Measurements from ENCODE around the gene PRELID3B. TPM values are rescaled to one million over a fixed set of nuclear protein-coding genes. Genes with fewer than 3 reads are reported as not detected.

PRELID3B gene
- total RNA-seq, result 10 to 100 TPM; 82.8 to 89.0 TPM

DNA sequence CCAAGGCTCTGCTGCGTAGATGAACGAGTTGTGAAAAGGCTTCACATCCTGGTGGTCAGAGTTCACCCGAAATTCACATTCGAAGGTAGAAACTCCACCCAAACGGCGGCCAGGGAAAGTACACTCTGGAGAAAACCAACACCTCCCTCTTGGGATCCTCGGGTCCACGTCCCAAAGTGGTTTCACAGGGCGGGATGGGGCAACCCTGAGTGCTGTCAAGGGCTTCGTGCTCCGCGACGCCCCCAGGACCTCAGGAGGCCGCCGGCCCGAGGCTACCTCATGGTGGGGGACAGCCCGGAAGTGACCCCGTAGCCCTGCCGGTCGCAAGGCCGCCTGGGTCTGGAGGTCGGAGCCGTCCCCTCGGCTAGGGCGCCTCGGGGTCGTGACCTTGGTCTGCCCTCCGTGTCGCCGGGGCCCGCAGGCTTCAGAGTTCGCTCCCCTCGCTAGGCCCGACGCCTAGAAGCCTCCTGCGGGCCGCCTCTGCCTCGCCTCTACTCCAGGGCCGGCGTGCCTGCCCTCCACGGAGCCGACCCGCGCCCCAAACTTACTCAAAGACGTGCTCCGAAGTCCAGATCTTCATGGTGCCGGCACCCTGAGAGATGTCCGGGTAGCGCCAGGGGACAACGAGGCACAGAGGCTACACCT, at the start of gene PRELID3B:
PRELID3B (minus strand) TSS at position 636 of the 645 bp plus-strand sequence; CDS start at position 580, 56 bp downstream.
- ATAC-seq (peak; percentile 64 to 66), DNase-seq (ENCODE audit: low spot score) (peak; percentile 67)
- Mint-ChIP-seq H3K27me3 (no peaks in the 10 kb centered on the region), H3K4me3 (peak within 1 kb of the TSS; percentile 86), H3K36me3 (peaks cover 15% of the 10 kb centered on the region), H3K27ac (peak within 1 kb of the TSS; percentile 60 to 79), H3K9me3 (no peaks in the 10 kb centered on the region), H3K4me1 (ENCODE audit: low read depth in 2 of 2) (peaks cover 33 to 43% of the 10 kb centered on the region in 2 donors)

- Mint-ChIP-seq H3K36me3 (no peaks in the 10 kb centered on the region), H3K27me3 (peaks cover 7 to 13% of the 10 kb centered on the region in 2 donors), H3K4me3 (no peak overlapping the region), H3K27ac (no peak overlapping the region), H3K4me1 (ENCODE audit: low read depth in 2 of 2) (no peaks in the 10 kb centered on the region), H3K9me3 (no peaks in the 10 kb centered on the region)
- DNase-seq (ENCODE audit: low spot score) (peak; percentile 79), ATAC-seq (peak; percentile 68 to 69)
Observed at GRCh38 chr20:59087829-59088433, 45.3 kb upstream of the PRELID3B start.

GRCh38 chr20:59086923-59087322, 44.3 kb upstream of the PRELID3B start:
- no peaks in the 10 kb centered on the region for H3K4me1 Mint-ChIP-seq (ENCODE audit: low read depth in 2 of 2)
- DNase-seq (ENCODE audit: low spot score) (no peak), ATAC-seq (no peak)
- H3K27me3 Mint-ChIP-seq, result peaks cover 7 to 14% of the 10 kb centered on the region in 2 donors
- no peaks in the 10 kb centered on the region for H3K9me3 Mint-ChIP-seq
- no peaks in the 10 kb centered on the region for H3K36me3 Mint-ChIP-seq
- H3K27ac Mint-ChIP-seq, result no peak overlapping the region
- no peak overlapping the region for H3K4me3 Mint-ChIP-seq

DNA sequence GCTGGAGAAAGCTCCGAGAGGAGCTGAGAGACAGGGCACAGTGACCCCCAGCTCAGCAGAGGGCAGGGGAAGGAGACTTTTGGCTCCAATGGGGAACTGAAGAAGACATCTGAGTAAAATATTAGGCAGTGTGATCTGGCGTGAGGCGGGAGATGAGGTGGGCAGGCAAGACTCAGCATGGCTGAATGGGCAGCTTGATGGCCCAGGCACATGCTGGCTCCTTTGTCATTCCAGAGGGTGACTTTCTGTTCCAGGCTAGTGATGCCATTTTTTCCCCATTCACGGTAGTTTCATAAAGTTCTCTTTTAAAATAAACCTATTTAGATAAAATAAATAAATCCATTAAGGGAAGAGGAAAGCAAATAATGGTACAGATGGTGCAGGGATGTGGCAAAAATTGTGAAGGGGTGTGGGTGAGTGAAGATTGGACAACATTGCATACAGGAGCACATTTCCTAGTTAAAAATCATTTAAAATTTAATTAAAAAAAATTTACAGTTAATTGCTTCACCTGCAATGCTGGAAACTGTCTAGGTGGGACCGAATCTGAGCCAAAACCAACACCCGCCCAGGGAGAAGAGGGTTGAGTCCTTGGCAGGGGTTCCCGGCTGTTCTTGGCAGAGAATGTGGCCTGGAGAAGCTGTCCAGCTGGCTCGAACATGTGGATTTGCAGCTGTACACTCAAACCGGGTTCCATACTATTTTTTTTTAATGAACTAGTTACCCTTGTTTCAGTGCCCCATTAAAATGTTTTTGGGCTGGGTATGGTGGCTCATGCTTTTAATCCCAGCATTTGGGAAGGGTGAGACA, 41.7 kb upstream of the PRELID3B start:
- no peak overlapping the region for H3K27ac Mint-ChIP-seq
- no peaks in the 10 kb centered on the region for H3K36me3 Mint-ChIP-seq
- no peak for ATAC-seq
- H3K27me3 Mint-ChIP-seq, result peaks cover 15 to 23% of the 10 kb centered on the region in 2 donors
- DNase-seq (ENCODE audit: low spot score), result no peak
- no peak overlapping the region for H3K4me3 Mint-ChIP-seq
- no peaks in the 10 kb centered on the region for H3K9me3 Mint-ChIP-seq
- no peaks in the 10 kb centered on the region for H3K4me1 Mint-ChIP-seq (ENCODE audit: low read depth in 2 of 2)

DNA sequence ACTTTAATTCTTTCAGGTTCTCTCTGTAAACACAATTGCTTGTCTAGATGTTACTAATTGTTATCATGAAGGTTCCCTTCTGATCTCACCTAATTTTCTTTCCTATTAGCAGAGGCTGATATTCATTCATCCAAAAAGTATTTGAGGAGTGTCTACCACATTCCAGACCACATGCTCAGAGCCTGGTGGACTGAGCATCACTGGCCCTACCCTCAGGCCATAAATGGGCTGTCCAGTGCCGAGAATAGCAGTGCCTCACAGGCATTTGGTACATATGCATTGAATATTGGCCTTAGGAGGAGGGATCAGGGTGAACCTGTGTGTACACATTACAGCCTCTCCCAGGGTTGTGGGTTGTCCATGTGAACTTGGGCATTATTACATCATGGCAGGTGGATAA, 40.4 kb upstream of the PRELID3B start:
- Mint-ChIP-seq H3K9me3 (no peaks in the 10 kb centered on the region), H3K4me1 (ENCODE audit: low read depth in 2 of 2) (no peaks in the 10 kb centered on the region), H3K4me3 (no peak overlapping the region), H3K27ac (no peak overlapping the region), H3K27me3 (peaks cover 18 to 23% of the 10 kb centered on the region in 2 donors), H3K36me3 (no peaks in the 10 kb centered on the region)
- DNase-seq (ENCODE audit: low spot score), result no peak
- ATAC-seq, result peak in 1 of 2 donors; percentile 13

DNA sequence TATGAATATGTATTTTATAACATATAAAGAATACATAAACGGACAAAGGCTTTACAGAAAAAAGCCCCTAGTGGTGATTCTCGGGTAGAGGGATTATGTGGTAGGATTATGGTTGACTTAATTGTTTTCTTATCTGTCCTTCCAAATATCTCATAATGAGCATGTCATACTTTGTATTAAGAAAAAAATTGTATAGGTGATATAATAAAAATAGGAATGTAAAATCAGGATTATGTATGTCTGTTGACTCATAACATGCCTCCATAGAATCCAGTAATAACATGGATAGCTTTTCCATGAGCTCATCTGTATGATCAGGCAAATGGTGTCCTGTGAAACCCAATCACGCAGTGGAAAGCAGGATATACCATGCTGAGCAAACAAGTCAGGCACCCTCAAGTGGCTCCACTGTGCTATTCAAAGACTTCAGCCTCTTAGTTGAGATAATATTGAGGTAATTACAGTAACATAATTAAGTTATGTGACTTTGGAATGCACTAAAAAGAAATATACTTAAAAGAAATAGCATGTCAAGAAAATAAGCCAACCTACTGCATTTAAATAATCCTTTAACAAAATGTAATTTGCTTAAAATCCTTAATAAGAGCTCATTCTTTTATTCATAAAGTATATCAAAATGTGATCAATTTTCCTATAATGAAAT, 39.6 kb upstream of the PRELID3B start:
- no peaks in the 10 kb centered on the region for H3K9me3 Mint-ChIP-seq
- no peak for ATAC-seq
- no peaks in the 10 kb centered on the region for H3K36me3 Mint-ChIP-seq
- no peak overlapping the region for H3K4me3 Mint-ChIP-seq
- peaks cover 2 to 7% of the 10 kb centered on the region in 2 donors for H3K4me1 Mint-ChIP-seq (ENCODE audit: low read depth in 2 of 2)
- no peak overlapping the region for H3K27ac Mint-ChIP-seq
- peaks cover 23% of the 10 kb centered on the region in 2 donors for H3K27me3 Mint-ChIP-seq
- DNase-seq (ENCODE audit: low spot score), result no peak

DNA sequence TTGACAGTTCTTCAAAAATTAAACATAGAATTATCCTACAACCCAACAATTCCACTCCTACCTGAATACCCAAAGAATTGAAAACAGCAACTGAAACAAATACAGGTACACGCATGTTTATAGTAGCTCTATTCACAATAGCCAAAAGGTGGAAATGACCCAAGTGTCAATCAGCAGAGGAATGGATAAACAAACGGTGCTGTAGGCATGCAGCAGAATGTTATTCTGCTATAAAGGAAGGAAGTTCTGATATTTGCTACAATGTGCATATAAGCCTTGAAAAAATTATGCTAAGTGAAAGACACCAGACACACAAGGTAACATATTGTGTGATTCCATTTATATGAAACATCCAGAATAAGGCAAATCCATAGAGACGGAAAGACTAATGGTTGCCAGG, 38.5 kb upstream of the PRELID3B start:
- no peak for ATAC-seq
- H3K4me1 Mint-ChIP-seq (ENCODE audit: low read depth in 2 of 2), result peaks cover 6 to 15% of the 10 kb centered on the region in 2 donors
- no peak for DNase-seq (ENCODE audit: low spot score)
- peaks cover 23 to 25% of the 10 kb centered on the region in 2 donors for H3K27me3 Mint-ChIP-seq
- peak overlapping the region in 1 of 2 donors; percentile 8 for H3K27ac Mint-ChIP-seq
- no peak overlapping the region for H3K4me3 Mint-ChIP-seq
- H3K36me3 Mint-ChIP-seq, result no peaks in the 10 kb centered on the region
- H3K9me3 Mint-ChIP-seq, result no peaks in the 10 kb centered on the region

DNA sequence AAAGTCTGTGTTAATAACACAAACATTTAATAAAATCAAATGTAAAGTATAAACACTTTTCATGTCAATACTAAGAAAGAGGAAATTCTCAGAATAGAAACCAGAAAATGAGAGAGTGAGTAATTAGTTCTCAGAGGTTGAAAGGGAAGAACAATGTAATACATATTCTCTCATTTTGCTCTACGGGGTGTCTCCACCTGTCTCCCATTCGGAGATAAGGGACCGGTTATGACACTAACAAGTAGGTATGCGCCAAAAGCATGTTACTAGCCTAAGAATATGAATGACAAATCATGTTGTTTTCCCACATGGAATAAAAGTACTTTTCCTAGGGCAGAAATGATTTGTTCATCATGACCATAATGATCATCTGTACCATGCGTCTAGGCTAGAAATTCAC, 35.6 kb upstream of the PRELID3B start:
- Mint-ChIP-seq H3K4me3 (no peak overlapping the region), H3K36me3 (no peaks in the 10 kb centered on the region), H3K27ac (no peak overlapping the region), H3K4me1 (ENCODE audit: low read depth in 2 of 2) (peaks cover 11 to 30% of the 10 kb centered on the region in 2 donors), H3K27me3 (peaks cover 15 to 27% of the 10 kb centered on the region in 2 donors), H3K9me3 (no peaks in the 10 kb centered on the region)
- no peak for ATAC-seq
- no peak for DNase-seq (ENCODE audit: low spot score)

GRCh38 chr20:59077705-59078104, 35.1 kb upstream of the PRELID3B start:
- Mint-ChIP-seq H3K9me3 (no peaks in the 10 kb centered on the region), H3K4me3 (no peak overlapping the region), H3K4me1 (ENCODE audit: low read depth in 2 of 2) (peaks cover 11 to 30% of the 10 kb centered on the region in 2 donors), H3K27ac (no peak overlapping the region), H3K27me3 (peaks cover 16 to 31% of the 10 kb centered on the region in 2 donors), H3K36me3 (no peaks in the 10 kb centered on the region)
- no peak for DNase-seq (ENCODE audit: low spot score)
- ATAC-seq, result no peak

DNA sequence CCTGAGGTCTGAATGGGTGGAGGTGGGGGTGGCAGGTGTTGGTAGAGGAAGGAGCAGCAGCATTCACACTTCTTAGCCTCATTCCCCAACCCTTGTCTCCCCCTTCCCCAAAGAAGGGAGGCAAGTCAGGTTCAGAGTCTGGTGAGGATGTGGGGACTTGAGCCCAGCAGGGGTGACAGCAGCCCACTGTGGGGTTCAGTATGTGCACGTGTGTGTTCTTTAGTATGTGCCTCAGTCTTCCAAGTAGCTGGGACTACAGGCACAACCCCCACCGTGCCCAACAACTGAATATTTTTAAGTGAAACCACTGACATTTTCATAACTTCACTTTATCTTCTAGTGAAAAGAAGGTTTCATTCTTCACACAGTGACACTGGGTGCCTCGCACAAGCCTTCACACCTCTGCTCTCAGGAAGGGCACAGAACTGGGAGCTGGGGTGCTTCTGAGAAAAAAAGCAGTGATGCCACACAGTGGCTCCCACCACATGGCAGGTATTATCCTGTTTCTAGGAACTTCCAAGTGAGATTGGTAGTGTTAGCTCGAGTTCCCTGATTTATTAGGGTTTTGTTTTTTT, 33.4 kb upstream of the PRELID3B start:
- peak; percentile 59 to 62 for ATAC-seq

DNA sequence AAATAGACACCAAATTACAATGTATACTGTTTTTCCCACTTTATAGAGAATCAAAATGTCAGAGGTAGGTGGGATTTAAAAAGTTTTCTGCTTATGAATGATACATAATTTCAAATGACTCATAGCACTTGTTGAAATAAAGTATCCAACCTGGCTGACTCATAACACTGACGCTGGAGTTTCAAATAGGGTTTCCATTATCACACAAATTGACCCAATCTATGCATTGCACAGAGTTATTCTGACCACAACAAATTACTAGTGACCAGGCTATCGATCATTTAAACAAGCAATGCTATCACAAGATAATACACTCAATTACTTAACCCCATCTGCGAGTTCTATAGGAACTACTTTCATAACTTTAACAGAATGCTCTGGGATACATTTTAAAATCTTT, 31.9 kb upstream of the PRELID3B start:
- no peak overlapping the region for H3K27ac Mint-ChIP-seq
- H3K9me3 Mint-ChIP-seq, result no peaks in the 10 kb centered on the region
- H3K4me3 Mint-ChIP-seq, result no peak overlapping the region
- no peaks in the 10 kb centered on the region for H3K36me3 Mint-ChIP-seq
- peak in 1 of 2 donors; percentile 59 for ATAC-seq
- H3K27me3 Mint-ChIP-seq, result peaks cover 13 to 29% of the 10 kb centered on the region in 2 donors
- H3K4me1 Mint-ChIP-seq (ENCODE audit: low read depth in 2 of 2), result peaks cover 11 to 30% of the 10 kb centered on the region in 2 donors
- no peak for DNase-seq (ENCODE audit: low spot score)

More for the DNA sequence above, 33.4 kb upstream of the PRELID3B start:
- Mint-ChIP-seq H3K27ac (no peak overlapping the region), H3K9me3 (no peaks in the 10 kb centered on the region), H3K36me3 (no peaks in the 10 kb centered on the region), H3K4me1 (ENCODE audit: low read depth in 2 of 2) (peaks cover 11 to 30% of the 10 kb centered on the region in 2 donors), H3K27me3 (peaks cover 11 to 28% of the 10 kb centered on the region in 2 donors), H3K4me3 (peak overlapping the region; percentile 59)
- DNase-seq (ENCODE audit: low spot score), result no peak

DNA sequence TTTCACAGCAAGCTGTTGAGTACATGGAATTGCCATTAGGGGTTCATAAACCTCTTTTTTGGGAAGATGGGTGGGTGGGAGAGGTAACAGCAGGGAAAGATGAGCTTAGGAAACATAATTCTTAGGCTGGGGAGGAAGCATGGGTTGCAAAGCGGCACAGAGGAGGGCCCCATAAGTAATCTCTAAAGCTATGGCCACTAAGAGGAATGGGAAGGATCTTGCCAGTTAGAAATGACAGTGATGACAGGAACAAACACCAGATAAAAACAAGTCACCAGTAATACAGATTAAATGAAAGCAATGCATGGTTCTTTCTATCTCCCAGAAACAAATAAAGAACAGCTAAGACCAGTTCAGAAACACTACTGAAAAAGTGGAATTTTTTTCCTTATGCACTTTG, 31.0 kb upstream of the PRELID3B start:
- Mint-ChIP-seq H3K4me3 (no peak overlapping the region), H3K27ac (no peak overlapping the region), H3K36me3 (no peaks in the 10 kb centered on the region), H3K27me3 (peaks cover 15 to 29% of the 10 kb centered on the region in 2 donors), H3K9me3 (no peaks in the 10 kb centered on the region), H3K4me1 (ENCODE audit: low read depth in 2 of 2) (peaks cover 11 to 30% of the 10 kb centered on the region in 2 donors)
- no peak for DNase-seq (ENCODE audit: low spot score)
- no peak for ATAC-seq

- Mint-ChIP-seq H3K27me3 (peaks cover 20 to 30% of the 10 kb centered on the region in 2 donors), H3K4me3 (no peak overlapping the region), H3K36me3 (no peaks in the 10 kb centered on the region), H3K27ac (no peak overlapping the region), H3K4me1 (ENCODE audit: low read depth in 2 of 2) (peaks cover 7 to 17% of the 10 kb centered on the region in 2 donors), H3K9me3 (no peaks in the 10 kb centered on the region)
- DNase-seq (ENCODE audit: low spot score), result no peak
- ATAC-seq, result no peak
Observed at GRCh38 chr20:59071216-59071615, 28.6 kb upstream of the PRELID3B start.
